Measurements from ENCODE around the gene PPP1R14C. TPM values are rescaled to one million over a fixed set of nuclear protein-coding genes. Genes with fewer than 3 reads are reported as not detected.

PPP1R14C gene
- total and polyA plus RNA-seq, 4 donors = 6.5 to 68.4 (median 24.0) TPM

- WGBS, 2 donors = 83 to 85% methylated on average over 2 of the region's 2 CpGs
- Histone ChIP-seq H3K27me3 (ENCODE audit: control insufficient read depth in 3 of 3, insufficient read depth in 3 of 3, low read length in 2 of 3) (no peaks in the 10 kb centered on the region), H3K9me3 (ENCODE audit: control insufficient read depth in 4 of 4, insufficient read depth in 3 of 4, low read length in 3 of 4) (no peaks in the 10 kb centered on the region), H3K36me3 (ENCODE audit: control insufficient read depth in 4 of 4, insufficient read depth in 4 of 4, low read length in 4 of 4) (no peaks in the 10 kb centered on the region), H3K4me1 (ENCODE audit: control insufficient read depth in 5 of 5, insufficient read depth in 5 of 5, low read length in 5 of 5) (peaks cover 2 to 21% (median 9%) of the 10 kb centered on the region in 5 donors), H3K9ac (ENCODE audit: insufficient read depth in 1 of 2, low read length in 2 of 2) (no peak overlapping the region), H3K27ac (ENCODE audit: low read depth in 1 of 2, low read length in 1 of 2) (no peak overlapping the region), H3K4me3 (no peak overlapping the region)
- TF ChIP-seq CTCF (IDR thresholded peaks at IDR 0.05; ENCODE audit: control extremely low read depth, extremely low read depth) = no peak
- DNase-seq (no peak), ATAC-seq (ENCODE audit: insufficient read depth, low FRiP score) (no peak)
Measured at GRCh38 chr6:150172929-150173328, 30.1 kb downstream of the PPP1R14C start.

GRCh38 chr6:150175586-150176151, 32.8 kb downstream of the PPP1R14C start:
- DNase-seq (no peak), ATAC-seq (ENCODE audit: insufficient read depth, low FRiP score) (no peak)
- Histone ChIP-seq H3K36me3 (ENCODE audit: control insufficient read depth in 4 of 4, insufficient read depth in 4 of 4, low read length in 4 of 4) (no peaks in the 10 kb centered on the region), H3K27me3 (ENCODE audit: control insufficient read depth in 3 of 3, insufficient read depth in 3 of 3, low read length in 2 of 3) (no peaks in the 10 kb centered on the region), H3K4me1 (ENCODE audit: control insufficient read depth in 5 of 5, insufficient read depth in 5 of 5, low read length in 5 of 5) (peaks cover 2 to 25% (median 12%) of the 10 kb centered on the region in 5 donors), H3K9ac (ENCODE audit: insufficient read depth in 1 of 2, low read length in 2 of 2) (no peak overlapping the region), H3K9me3 (ENCODE audit: control insufficient read depth in 4 of 4, insufficient read depth in 3 of 4, low read length in 3 of 4) (no peaks in the 10 kb centered on the region), H3K27ac (ENCODE audit: low read depth in 1 of 2, low read length in 1 of 2) (peak overlapping the region; percentile 57 to 92), H3K4me3 (no peak overlapping the region)
- 65 to 75% methylated on average over 4 of the region's 4 CpGs for WGBS, 2 donors
- no peak for TF ChIP-seq CTCF (IDR thresholded peaks at IDR 0.05; ENCODE audit: control extremely low read depth, extremely low read depth)

- 60 to 65% methylated on average over 8 of the region's 8 CpGs for WGBS, 2 donors
- H3K4me1 ChIP-seq (ENCODE audit: control insufficient read depth in 5 of 5, insufficient read depth in 5 of 5, low read length in 5 of 5) = peaks cover 2 to 25% (median 12%) of the 10 kb centered on the region in 5 donors
- no peaks in the 10 kb centered on the region for H3K9me3 ChIP-seq (ENCODE audit: control insufficient read depth in 4 of 4, insufficient read depth in 3 of 4, low read length in 3 of 4)
- DNase-seq = no peak
- peak overlapping the region; percentile 57 to 92 for H3K27ac ChIP-seq (ENCODE audit: low read depth in 1 of 2, low read length in 1 of 2)
- no peak overlapping the region for H3K9ac ChIP-seq (ENCODE audit: insufficient read depth in 1 of 2, low read length in 2 of 2)
- no peak for TF ChIP-seq CTCF (IDR thresholded peaks at IDR 0.05; ENCODE audit: control extremely low read depth, extremely low read depth)
- no peak overlapping the region for H3K4me3 ChIP-seq
- no peak for ATAC-seq (ENCODE audit: insufficient read depth, low FRiP score)
- H3K27me3 ChIP-seq (ENCODE audit: control insufficient read depth in 3 of 3, insufficient read depth in 3 of 3, low read length in 2 of 3) = no peaks in the 10 kb centered on the region
- H3K36me3 ChIP-seq (ENCODE audit: control insufficient read depth in 4 of 4, insufficient read depth in 4 of 4, low read length in 4 of 4) = no peaks in the 10 kb centered on the region
Measured at GRCh38 chr6:150176152-150176551, 33.3 kb downstream of the PPP1R14C start.

GRCh38 chr6:150176659-150177058, 33.8 kb downstream of the PPP1R14C start:
- Histone ChIP-seq H3K4me1 (ENCODE audit: control insufficient read depth in 5 of 5, insufficient read depth in 5 of 5, low read length in 5 of 5) (peaks cover 2 to 25% (median 12%) of the 10 kb centered on the region in 5 donors), H3K9me3 (ENCODE audit: control insufficient read depth in 4 of 4, insufficient read depth in 3 of 4, low read length in 3 of 4) (no peaks in the 10 kb centered on the region), H3K27me3 (ENCODE audit: control insufficient read depth in 3 of 3, insufficient read depth in 3 of 3, low read length in 2 of 3) (no peaks in the 10 kb centered on the region), H3K27ac (ENCODE audit: low read depth in 1 of 2, low read length in 1 of 2) (peak overlapping the region in 1 of 2 donors; percentile 92), H3K4me3 (no peak overlapping the region), H3K36me3 (ENCODE audit: control insufficient read depth in 4 of 4, insufficient read depth in 4 of 4, low read length in 4 of 4) (no peaks in the 10 kb centered on the region), H3K9ac (ENCODE audit: insufficient read depth in 1 of 2, low read length in 2 of 2) (no peak overlapping the region)
- TF ChIP-seq CTCF (IDR thresholded peaks at IDR 0.05; ENCODE audit: control extremely low read depth, extremely low read depth) = no peak
- WGBS, 2 donors = 72 to 83% methylated on average over 8 of the region's 8 CpGs
- DNase-seq = no peak
- no peak for ATAC-seq (ENCODE audit: insufficient read depth, low FRiP score)

Measured in lung (tissue), 12 donors.